SK-N-SH treated with all-trans-retinoic acid at 6 μM for 48 hours (cell line): ENCODE data around the gene C3orf49.

Experiments used
- CSDC2 ChIP-seq: fragments of 250-450 bp; sonication (Bioruptor Pico); IDR thresholded peaks from 2 replicates; pipeline ENCODE4 v1.5.0; 2020; ENCODE audit warnings: mild to moderate bottlenecking, moderate library complexity
- GLIS3 ChIP-seq: fragments of 250-450 bp; sonication (Bioruptor Pico); IDR thresholded peaks from 2 replicates; pipeline ENCODE4 v1.5.0; 2020; ENCODE audit warnings: mild to moderate bottlenecking, moderate library complexity
- ISL1 ChIP-seq: fragments of 250-450 bp; sonication (Bioruptor Pico); IDR thresholded peaks from 2 replicates; pipeline ENCODE4 v2.1.2; 2022; ENCODE audit warnings: mild to moderate bottlenecking, moderate library complexity
- OSR1 ChIP-seq: fragments of 250-450 bp; sonication (Bioruptor Pico); IDR thresholded peaks from 2 replicates; pipeline ENCODE4 v1.8.0; 2022; ENCODE audit warnings: moderate library complexity, mild to moderate bottlenecking, inconsistent platforms
- RARB ChIP-seq: fragments of 250-450 bp; sonication (Bioruptor Pico); IDR thresholded peaks from 2 replicates; pipeline ENCODE4 v1.8.0; 2021; ENCODE audit warnings: mild to moderate bottlenecking, moderate library complexity
- SNAI2 ChIP-seq: fragments of 250-450 bp; sonication (Bioruptor Pico); IDR thresholded peaks from 2 replicates; pipeline ENCODE4 v1.5.0; 2020; ENCODE audit warnings: mild to moderate bottlenecking, moderate library complexity
- TOX ChIP-seq: fragments of 250-450 bp; sonication (Bioruptor Pico); IDR thresholded peaks from 2 replicates; pipeline ENCODE4 v1.8.0; 2021; ENCODE audit warnings: mild to moderate bottlenecking, moderate library complexity, borderline replicate concordance
- ZFP3 ChIP-seq: fragments of 250-450 bp; sonication (Bioruptor Pico); IDR thresholded peaks from 2 replicates; pipeline ENCODE4 v1.5.0; 2020; ENCODE audit warnings: mild to moderate bottlenecking, moderate library complexity
- ZFP30 ChIP-seq: fragments of 450-650 bp; formaldehyde crosslinking; IDR thresholded peaks from 2 replicates; pipeline ENCODE4 v1.5.0; 2022; ENCODE audit warnings: mild to moderate bottlenecking, moderate library complexity
- ZNF565 ChIP-seq: fragments of 450-650 bp; formaldehyde crosslinking; conservative IDR thresholded peaks from 2 replicates; pipeline ENCODE4 v1.5.0; 2020; ENCODE audit warnings: low read depth, mild to moderate bottlenecking, moderate library complexity
- TF ChIP-seq, protein P1 (sequence below): fragments of 250-450 bp; sonication (Bioruptor Pico); IDR thresholded peaks from 2 replicates; pipeline ENCODE4 v1.8.0; 2020; ENCODE audit warnings: mild to moderate bottlenecking, moderate library complexity, borderline replicate concordance
- TF ChIP-seq, protein P2 (sequence below): fragments of 250-450 bp; sonication (Bioruptor Pico); IDR thresholded peaks from 2 replicates; pipeline ENCODE4 v1.5.0; 2020; ENCODE audit warnings: mild to moderate bottlenecking, moderate library complexity
- TF ChIP-seq, protein P3 (sequence below): fragments of 250-450 bp; sonication (Bioruptor Pico); IDR thresholded peaks from 2 replicates; pipeline ENCODE4 v1.5.1; 2021; ENCODE audit warnings: mild to moderate bottlenecking, moderate library complexity

DNA sequence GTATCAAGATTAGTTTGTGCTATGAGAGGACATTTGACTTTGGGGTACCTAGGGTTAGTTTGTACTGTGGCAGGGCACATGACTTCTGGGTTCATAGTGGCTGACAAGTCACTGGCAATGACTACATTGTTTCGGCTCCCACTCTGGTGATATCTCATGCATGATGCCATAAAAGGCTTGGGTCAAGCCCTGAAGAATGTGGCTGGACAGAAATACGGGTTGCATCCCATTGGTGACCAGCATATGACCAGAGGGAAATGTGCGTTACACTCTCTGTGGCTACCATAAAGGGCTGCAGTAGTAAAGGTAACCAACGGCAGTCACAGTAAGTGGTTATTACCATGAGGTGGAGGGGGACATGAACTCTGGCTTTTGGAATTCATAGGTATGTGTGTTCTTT lies 26.1 kb downstream of the C3orf49 start:
- TF ChIP-seq RARB = no peak
- TF ChIP-seq, protein P1, sequence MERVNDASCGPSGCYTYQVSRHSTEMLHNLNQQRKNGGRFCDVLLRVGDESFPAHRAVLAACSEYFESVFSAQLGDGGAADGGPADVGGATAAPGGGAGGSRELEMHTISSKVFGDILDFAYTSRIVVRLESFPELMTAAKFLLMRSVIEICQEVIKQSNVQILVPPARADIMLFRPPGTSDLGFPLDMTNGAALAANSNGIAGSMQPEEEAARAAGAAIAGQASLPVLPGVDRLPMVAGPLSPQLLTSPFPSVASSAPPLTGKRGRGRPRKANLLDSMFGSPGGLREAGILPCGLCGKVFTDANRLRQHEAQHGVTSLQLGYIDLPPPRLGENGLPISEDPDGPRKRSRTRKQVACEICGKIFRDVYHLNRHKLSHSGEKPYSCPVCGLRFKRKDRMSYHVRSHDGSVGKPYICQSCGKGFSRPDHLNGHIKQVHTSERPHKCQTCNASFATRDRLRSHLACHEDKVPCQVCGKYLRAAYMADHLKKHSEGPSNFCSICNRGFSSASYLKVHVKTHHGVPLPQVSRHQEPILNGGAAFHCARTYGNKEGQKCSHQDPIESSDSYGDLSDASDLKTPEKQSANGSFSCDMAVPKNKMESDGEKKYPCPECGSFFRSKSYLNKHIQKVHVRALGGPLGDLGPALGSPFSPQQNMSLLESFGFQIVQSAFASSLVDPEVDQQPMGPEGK = no peak
- TF ChIP-seq, protein P2, sequence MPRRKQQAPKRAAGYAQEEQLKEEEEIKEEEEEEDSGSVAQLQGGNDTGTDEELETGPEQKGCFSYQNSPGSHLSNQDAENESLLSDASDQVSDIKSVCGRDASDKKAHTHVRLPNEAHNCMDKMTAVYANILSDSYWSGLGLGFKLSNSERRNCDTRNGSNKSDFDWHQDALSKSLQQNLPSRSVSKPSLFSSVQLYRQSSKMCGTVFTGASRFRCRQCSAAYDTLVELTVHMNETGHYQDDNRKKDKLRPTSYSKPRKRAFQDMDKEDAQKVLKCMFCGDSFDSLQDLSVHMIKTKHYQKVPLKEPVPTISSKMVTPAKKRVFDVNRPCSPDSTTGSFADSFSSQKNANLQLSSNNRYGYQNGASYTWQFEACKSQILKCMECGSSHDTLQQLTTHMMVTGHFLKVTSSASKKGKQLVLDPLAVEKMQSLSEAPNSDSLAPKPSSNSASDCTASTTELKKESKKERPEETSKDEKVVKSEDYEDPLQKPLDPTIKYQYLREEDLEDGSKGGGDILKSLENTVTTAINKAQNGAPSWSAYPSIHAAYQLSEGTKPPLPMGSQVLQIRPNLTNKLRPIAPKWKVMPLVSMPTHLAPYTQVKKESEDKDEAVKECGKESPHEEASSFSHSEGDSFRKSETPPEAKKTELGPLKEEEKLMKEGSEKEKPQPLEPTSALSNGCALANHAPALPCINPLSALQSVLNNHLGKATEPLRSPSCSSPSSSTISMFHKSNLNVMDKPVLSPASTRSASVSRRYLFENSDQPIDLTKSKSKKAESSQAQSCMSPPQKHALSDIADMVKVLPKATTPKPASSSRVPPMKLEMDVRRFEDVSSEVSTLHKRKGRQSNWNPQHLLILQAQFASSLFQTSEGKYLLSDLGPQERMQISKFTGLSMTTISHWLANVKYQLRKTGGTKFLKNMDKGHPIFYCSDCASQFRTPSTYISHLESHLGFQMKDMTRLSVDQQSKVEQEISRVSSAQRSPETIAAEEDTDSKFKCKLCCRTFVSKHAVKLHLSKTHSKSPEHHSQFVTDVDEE (CRISPR knock-in tag) = no peak
- no peak for TF ChIP-seq ZFP30 (CRISPR knock-in tag)
- TF ChIP-seq, protein P3, sequence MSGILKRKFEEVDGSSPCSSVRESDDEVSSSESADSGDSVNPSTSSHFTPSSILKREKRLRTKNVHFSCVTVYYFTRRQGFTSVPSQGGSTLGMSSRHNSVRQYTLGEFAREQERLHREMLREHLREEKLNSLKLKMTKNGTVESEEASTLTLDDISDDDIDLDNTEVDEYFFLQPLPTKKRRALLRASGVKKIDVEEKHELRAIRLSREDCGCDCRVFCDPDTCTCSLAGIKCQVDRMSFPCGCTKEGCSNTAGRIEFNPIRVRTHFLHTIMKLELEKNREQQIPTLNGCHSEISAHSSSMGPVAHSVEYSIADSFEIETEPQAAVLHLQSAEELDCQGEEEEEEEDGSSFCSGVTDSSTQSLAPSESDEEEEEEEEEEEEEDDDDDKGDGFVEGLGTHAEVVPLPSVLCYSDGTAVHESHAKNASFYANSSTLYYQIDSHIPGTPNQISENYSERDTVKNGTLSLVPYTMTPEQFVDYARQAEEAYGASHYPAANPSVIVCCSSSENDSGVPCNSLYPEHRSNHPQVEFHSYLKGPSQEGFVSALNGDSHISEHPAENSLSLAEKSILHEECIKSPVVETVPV = no peak
- no peak for TF ChIP-seq ZNF565 (CRISPR knock-in tag)
- TF ChIP-seq SNAI2 (CRISPR knock-in tag) = no peak
- TF ChIP-seq ISL1 (CRISPR knock-in tag) = no peak
- TF ChIP-seq TOX (CRISPR knock-in tag) = no peak
- TF ChIP-seq OSR1 (CRISPR knock-in tag) = no peak
- no peak for TF ChIP-seq ZFP3 (CRISPR knock-in tag)
- TF ChIP-seq CSDC2 (CRISPR knock-in tag) = no peak
- TF ChIP-seq GLIS3 (CRISPR knock-in tag) = no peak
